Left lung (tissue), 10 donors: Measurements from ENCODE around the gene ERCC4. TPM values are rescaled to one million over a fixed set of nuclear protein-coding genes. Genes with fewer than 3 reads are reported as not detected.

Experiments used
- ATAC-seq: fragments of 200-7000 bp; cut with Tn5 transposase; one replicate; pipeline ENCODE4 v1.9.1; 2020; ENCODE audit warnings: moderate library complexity
- DNase-seq, 4 donors: peaks; one replicate each; pipeline ENCODE4 v3.0.0-alpha.2; 2013 to 2020
- H3K27ac ChIP-seq, 2 donors: fragments of 200-600 bp; sonication (generic) in 1 of 2; one replicate each; pipeline versions ENCODE4 v1.5.0 to v1.8.0; 2020 to 2021
- H3K27me3 ChIP-seq, 2 donors: fragments of 200-600 bp; sonication (generic) in 1 of 2; one replicate each; pipeline versions ENCODE4 v1.5.0 to v1.8.0; 2020 to 2021
- H3K36me3 ChIP-seq, 2 donors: fragments of 200-600 bp; sonication (generic) in 1 of 2; one replicate each; pipeline versions ENCODE4 v1.5.0 to v1.8.0; 2020 to 2021
- H3K4me1 ChIP-seq, 2 donors: fragments of 200-600 bp; one replicate each; pipeline ENCODE4 v1.8.0; 2021
- H3K4me3 ChIP-seq, 2 donors: fragments of 200-600 bp; sonication (generic) in 1 of 2; one replicate each; pipeline versions ENCODE4 v1.5.0 to v1.8.0; 2020 to 2021; ENCODE audit warnings: mild to moderate bottlenecking in 1 of 2
- H3K9me3 ChIP-seq, 2 donors: fragments of 200-600 bp; sonication (generic) in 1 of 2; one replicate each; pipeline versions ENCODE4 v1.5.0 to v1.8.0; 2020 to 2021
- intact Hi-C, 2 donors: fragments of 100-400 bp; cut with DNase I; formaldehyde crosslinking; loops; one replicate each; pipeline versions ENCODE4 v1.11.2 to v1.14.2; 2022
- polyA plus RNA-seq, 6 donors: library from polyadenylated mRNA; unstranded; fragments of 120-200 nt; gene quantifications; one replicate each; pipeline ENCODE4 v1.2.1, GENCODE V29; 2013; ENCODE audit not compliant: insufficient read length in 6 of 6
- total RNA-seq, 2 donors: library from RNA; stranded (reverse); fragmentation: NEBNext Ultra II Directional; extraction: Animal tissue kit (Norgen Biotek cat#: 25700); gene quantifications; one replicate each; pipeline ENCODE4 v1.2.1, GENCODE V29; 2021
- TF ChIP-seq, protein P1 (sequence below), 2 donors: fragments of 200-600 bp; sonication (generic) in 1 of 2; IDR thresholded peaks; one replicate each; pipeline versions ENCODE4 v1.5.0 to v1.8.0; 2021; ENCODE audit warnings: antibody characterized with exemption in 2 of 2
- donor health status: DM: no; HTN: yes; CAD: no.
- donor health status: DM: no; HTN: no; CAD: no.

Gene ERCC4
- total and polyA plus RNA-seq, 8 donors: 10.7 to 20.1 (median 16.4) TPM

DNA sequence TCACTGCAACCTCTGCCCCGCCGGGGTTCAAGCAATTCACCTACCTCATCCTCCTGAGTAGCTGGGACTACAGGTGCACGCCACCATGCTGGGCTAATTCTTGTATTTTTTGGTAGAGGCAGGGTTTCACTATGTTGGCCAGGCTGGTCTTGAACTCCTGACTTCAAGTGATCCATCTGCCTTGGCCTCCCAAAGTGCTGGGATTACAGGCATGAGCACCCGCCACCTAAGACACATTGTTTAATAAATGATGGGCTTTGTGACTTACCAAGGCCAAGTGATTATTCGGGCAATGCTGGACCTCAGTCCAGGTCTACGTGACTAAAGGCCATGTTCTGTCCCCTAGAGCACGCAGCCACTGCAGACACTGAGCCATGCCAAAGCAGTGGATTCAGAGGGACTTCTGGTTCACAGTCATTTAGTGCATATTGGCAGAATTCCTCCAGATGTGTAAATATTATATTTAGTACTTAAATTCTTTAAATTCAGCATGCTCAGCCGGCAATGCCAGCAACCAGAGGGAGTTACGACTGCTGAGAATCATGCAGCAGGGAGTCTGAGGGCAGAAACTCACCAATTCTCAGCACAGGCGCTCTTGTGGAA lies 4.8 kb upstream of the ERCC4 start:
- Histone ChIP-seq H3K4me3 (no peak overlapping the region), H3K27me3 (no peaks in the 10 kb centered on the region), H3K4me1 (peaks cover 0 to 10% of the 10 kb centered on the region in 2 donors), H3K27ac (no peak overlapping the region), H3K9me3 (no peaks in the 10 kb centered on the region), H3K36me3 (no peaks in the 10 kb centered on the region)
- intact Hi-C loops: no loop called here
- TF ChIP-seq, protein P1, sequence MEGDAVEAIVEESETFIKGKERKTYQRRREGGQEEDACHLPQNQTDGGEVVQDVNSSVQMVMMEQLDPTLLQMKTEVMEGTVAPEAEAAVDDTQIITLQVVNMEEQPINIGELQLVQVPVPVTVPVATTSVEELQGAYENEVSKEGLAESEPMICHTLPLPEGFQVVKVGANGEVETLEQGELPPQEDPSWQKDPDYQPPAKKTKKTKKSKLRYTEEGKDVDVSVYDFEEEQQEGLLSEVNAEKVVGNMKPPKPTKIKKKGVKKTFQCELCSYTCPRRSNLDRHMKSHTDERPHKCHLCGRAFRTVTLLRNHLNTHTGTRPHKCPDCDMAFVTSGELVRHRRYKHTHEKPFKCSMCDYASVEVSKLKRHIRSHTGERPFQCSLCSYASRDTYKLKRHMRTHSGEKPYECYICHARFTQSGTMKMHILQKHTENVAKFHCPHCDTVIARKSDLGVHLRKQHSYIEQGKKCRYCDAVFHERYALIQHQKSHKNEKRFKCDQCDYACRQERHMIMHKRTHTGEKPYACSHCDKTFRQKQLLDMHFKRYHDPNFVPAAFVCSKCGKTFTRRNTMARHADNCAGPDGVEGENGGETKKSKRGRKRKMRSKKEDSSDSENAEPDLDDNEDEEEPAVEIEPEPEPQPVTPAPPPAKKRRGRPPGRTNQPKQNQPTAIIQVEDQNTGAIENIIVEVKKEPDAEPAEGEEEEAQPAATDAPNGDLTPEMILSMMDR (IDR thresholded peaks at IDR 0.05): no peak
- ATAC-seq: no peak
- no peak for DNase-seq

DNA sequence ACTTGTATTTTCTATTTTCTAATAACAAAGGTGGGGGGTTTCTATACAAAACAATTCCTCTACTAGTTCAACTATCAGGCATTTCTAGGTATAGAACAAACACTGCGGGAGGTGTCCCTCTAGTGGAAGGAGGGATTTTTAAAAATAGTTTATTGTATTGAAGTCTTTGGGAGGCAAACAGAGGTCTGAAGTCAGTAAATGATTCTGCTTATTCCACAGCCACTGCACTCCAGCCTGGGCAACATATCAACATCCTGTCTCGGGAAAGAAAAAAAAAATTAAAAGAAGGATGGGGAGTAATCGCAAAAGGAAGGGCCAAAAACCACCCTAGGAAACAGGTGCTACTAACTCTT lies 648 bp upstream of the ERCC4 start:
- peak; percentile 45 for ATAC-seq
- H3K4me3 ChIP-seq: peak overlapping the region; percentile 82 to 95
- TF ChIP-seq, protein P1 (IDR thresholded peaks at IDR 0.05): no peak

DNA sequence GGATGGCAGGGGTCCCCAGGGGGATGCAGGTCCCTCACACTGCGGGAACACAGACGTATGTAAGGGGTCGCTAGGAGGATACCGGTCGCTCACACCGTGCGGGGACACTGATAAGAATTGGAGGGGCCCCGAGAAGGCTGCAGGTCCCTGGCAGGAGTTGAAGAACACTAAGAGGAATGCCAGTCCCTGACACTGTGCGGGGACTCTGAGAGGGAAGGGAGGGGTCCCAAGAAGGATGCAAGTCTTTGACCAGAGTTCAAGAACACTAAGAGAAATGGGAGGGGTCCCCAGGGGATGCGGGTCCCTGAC lies 510 bp downstream of the ERCC4 start:
- Histone ChIP-seq H3K4me1 (peaks cover 4 to 18% of the 10 kb centered on the region in 2 donors), H3K36me3 (peaks cover 0 to 16% of the 10 kb centered on the region in 2 donors), H3K4me3 (peak overlapping the region; percentile 82 to 95), H3K9me3 (no peaks in the 10 kb centered on the region), H3K27me3 (no peaks in the 10 kb centered on the region), H3K27ac (peak overlapping the region; percentile 10 to 87)
- no peak for ATAC-seq
- intact Hi-C loops: loop anchor here in 1 of 2 donors (10.0 kb wide), 2 partner anchors 264 to 364 kb away; no protein-coding TSS in a partner anchor
- DNase-seq: no peak
- TF ChIP-seq, protein P1 (IDR thresholded peaks at IDR 0.05): no peak

More for the DNA sequence above, 648 bp upstream of the ERCC4 start:
- H3K4me1 ChIP-seq: peaks cover 4 to 18% of the 10 kb centered on the region in 2 donors
- DNase-seq: no peak
- H3K27me3 ChIP-seq: no peaks in the 10 kb centered on the region
- intact Hi-C loops: no loop called here
- peaks cover 0 to 5% of the 10 kb centered on the region in 2 donors for H3K36me3 ChIP-seq
- no peaks in the 10 kb centered on the region for H3K9me3 ChIP-seq
- H3K27ac ChIP-seq: peak overlapping the region in 1 of 2 donors; percentile 87

DNA sequence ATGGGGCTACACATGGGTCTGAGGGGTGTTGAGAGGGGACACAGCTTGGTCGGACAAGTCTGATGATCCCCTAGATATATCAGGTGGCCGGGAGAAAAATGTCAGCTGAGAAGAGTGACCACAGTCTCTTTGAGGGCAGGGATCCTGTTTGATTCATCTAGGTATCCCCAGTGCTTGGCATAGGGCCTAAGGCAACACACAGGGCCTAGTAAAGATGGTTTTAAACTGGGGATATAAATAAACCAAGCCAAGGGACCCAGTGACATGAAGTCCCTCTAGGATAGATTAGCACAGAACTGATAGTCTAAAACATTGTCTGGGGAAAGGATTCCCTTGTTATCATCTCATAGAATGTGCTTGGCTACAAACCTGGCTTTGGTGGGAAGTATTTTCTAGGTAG lies 1.4 kb downstream of the ERCC4 start:
- no peaks in the 10 kb centered on the region for H3K9me3 ChIP-seq
- TF ChIP-seq, protein P1 (IDR thresholded peaks at IDR 0.05): no peak
- DNase-seq (no peak), ATAC-seq (no peak)
- H3K4me3 ChIP-seq: no peak overlapping the region
- no peaks in the 10 kb centered on the region for H3K27me3 ChIP-seq
- intact Hi-C loops: loop anchor here in 1 of 2 donors (10.0 kb wide), 2 partner anchors 263 to 363 kb away; no protein-coding TSS in a partner anchor
- peaks cover 0 to 25% of the 10 kb centered on the region in 2 donors for H3K36me3 ChIP-seq
- peaks cover 4 to 18% of the 10 kb centered on the region in 2 donors for H3K4me1 ChIP-seq
- H3K27ac ChIP-seq: no peak overlapping the region

DNA sequence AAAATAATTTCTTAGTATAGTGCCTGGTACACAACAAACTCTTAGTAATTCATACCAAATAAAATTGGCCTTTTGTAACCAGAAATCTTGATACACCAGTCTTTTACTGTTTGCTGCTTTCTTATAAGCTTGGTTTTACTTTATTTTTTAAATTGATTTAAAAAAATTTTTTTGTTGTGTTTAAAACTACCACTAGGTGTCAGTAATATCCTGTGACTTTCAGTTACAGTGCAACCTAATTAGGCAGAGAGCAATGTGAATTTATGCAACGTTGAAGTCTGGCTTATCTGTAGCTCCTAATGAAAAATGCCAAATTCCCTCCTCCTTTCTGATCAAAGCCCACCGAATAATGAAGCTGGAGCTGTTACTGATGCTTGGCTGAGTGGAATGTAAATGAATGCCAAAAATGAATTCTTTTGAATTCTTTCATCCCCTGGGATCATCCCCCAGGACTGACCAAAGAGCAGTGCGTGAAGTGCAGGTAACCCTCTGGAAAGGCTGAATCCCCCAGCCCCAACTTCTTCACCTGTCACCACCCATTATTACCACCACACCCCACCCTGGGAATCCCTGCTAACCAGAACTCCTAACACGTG lies 3.8 kb downstream of the ERCC4 start:
- intact Hi-C loops: loop anchor here in 1 of 2 donors (10.0 kb wide), 2 partner anchors 261 to 361 kb away; no protein-coding TSS in a partner anchor
- Histone ChIP-seq H3K4me1 (peaks cover 4 to 18% of the 10 kb centered on the region in 2 donors), H3K27me3 (no peaks in the 10 kb centered on the region), H3K27ac (no peak overlapping the region), H3K9me3 (no peaks in the 10 kb centered on the region), H3K36me3 (peaks cover 0 to 30% of the 10 kb centered on the region in 2 donors), H3K4me3 (no peak overlapping the region)
- DNase-seq: peak in 2 of 4 donors; percentile 45 to 57
- no peak for ATAC-seq
- TF ChIP-seq, protein P1 (IDR thresholded peaks at IDR 0.05): peak; percentile 27 to 62
